Colonic mucosa (tissue), 4 donors: ENCODE data around the gene SP9. TPM values are rescaled to one million over a fixed set of nuclear protein-coding genes. Genes with fewer than 3 reads are reported as not detected.

ENCODE experiments used
- DNase-seq: peaks from one replicate; pipeline ENCODE4 v3.0.0-alpha.2; 2020
- H3K27ac ChIP-seq: fragments of 200-600 bp; one replicate; pipeline ENCODE4 v1.8.0; 2021
- H3K27me3 ChIP-seq: fragments of 200-600 bp; one replicate; pipeline ENCODE4 v1.8.0; 2021
- H3K36me3 ChIP-seq: fragments of 200-600 bp; one replicate; pipeline ENCODE4 v1.8.0; 2021
- H3K4me1 ChIP-seq: fragments of 200-600 bp; one replicate; pipeline ENCODE4 v1.8.0; 2021; ENCODE audit warnings: mild to moderate bottlenecking
- H3K4me3 ChIP-seq: fragments of 200-600 bp; one replicate; pipeline ENCODE4 v1.8.0; 2021
- H3K9ac ChIP-seq, 2 donors: one replicate each; pipeline ENCODE4 v1.7.0; 2013; ENCODE audit warnings: control low read depth in 2 of 2, low read depth in 2 of 2, low read length in 2 of 2
- H3K9me3 ChIP-seq: fragments of 200-600 bp; one replicate; pipeline ENCODE4 v1.8.0; 2021
- intact Hi-C: fragments of 100-400 bp; cut with DNase I; formaldehyde crosslinking; loops from one replicate; pipeline ENCODE4 v1.14.1; 2022
- total RNA-seq, 2 donors: library from RNA; stranded (reverse); fragmentation: NEBNext Ultra II Directional in 1 of 2; extraction: Animal tissue kit (Norgen Biotek cat#: 25700) in 1 of 2; gene quantifications; one replicate each; pipeline ENCODE4 v1.2.1, GENCODE V29; 2021
- TF ChIP-seq, protein P1 (sequence below): fragments of 200-600 bp; IDR thresholded peaks from one replicate; pipeline ENCODE4 v1.8.0; 2022; ENCODE audit warnings: antibody characterized with exemption, mild to moderate bottlenecking
- donor health status: healthy.
- donor health status: DM: no; HTN: no; CAD: no.
- donor health status: DM: no; HTN: no; CAD: no.

SP9 gene
- total RNA-seq, 2 donors from 2014 or later, result not detected

DNA sequence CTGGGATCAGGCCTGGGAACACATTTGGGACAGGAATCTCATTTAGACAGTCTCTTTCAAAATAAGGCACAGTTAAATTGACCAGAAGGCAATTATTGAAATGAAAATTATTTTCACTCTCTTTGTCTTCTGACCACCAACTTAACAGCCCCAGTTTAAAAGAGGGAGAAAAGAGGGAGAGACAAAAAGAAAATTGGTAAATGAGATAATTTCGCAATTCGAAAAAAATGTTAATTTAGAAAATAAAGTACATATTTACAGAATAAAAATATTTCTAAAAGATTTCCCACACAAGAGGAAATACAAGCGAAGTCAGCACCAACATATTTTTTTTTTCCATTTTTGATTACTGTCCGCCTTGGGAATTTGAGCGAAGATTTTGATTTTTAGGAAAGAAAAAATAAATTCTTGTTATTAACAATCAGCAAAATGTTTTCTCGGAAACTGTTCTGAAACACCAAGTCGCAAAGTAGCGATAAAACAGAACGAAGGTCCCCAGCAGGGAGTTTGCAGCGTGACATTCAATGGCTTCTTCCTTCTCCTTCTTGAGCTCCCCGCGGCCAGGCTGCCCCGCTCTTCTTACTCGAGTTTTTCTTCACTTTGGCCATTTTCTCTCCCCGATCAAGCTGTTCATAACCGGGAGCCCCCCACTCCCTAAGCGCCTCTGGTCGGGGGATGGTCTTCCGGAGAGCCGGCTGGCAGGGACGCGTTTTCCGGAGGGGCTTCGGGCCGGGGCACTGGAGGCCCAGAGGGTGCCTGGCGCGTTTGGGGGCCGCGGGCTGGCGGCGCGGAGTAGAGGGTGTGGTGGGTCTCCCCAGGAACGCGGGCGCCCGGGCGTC is 5.0 kb downstream of the SP9 start:
- DNase-seq, result no peak
- Histone ChIP-seq H3K36me3 (no peaks in the 10 kb centered on the region), H3K27me3 (peaks cover 93% of the 10 kb centered on the region), H3K27ac (no peak overlapping the region), H3K9me3 (no peaks in the 10 kb centered on the region), H3K4me3 (no peak overlapping the region), H3K4me1 (peaks cover 51% of the 10 kb centered on the region), H3K9ac (no peak overlapping the region)
- intact Hi-C loops, result loop anchor here (5.0 to 10.0 kb wide), 3 partner anchors 182 to 765 kb away; no protein-coding TSS in a partner anchor
- TF ChIP-seq, protein P1, sequence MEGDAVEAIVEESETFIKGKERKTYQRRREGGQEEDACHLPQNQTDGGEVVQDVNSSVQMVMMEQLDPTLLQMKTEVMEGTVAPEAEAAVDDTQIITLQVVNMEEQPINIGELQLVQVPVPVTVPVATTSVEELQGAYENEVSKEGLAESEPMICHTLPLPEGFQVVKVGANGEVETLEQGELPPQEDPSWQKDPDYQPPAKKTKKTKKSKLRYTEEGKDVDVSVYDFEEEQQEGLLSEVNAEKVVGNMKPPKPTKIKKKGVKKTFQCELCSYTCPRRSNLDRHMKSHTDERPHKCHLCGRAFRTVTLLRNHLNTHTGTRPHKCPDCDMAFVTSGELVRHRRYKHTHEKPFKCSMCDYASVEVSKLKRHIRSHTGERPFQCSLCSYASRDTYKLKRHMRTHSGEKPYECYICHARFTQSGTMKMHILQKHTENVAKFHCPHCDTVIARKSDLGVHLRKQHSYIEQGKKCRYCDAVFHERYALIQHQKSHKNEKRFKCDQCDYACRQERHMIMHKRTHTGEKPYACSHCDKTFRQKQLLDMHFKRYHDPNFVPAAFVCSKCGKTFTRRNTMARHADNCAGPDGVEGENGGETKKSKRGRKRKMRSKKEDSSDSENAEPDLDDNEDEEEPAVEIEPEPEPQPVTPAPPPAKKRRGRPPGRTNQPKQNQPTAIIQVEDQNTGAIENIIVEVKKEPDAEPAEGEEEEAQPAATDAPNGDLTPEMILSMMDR, result no peak

- H3K27ac ChIP-seq, result no peak overlapping the region
- DNase-seq, result no peak
- H3K27me3 ChIP-seq, result peaks cover 92% of the 10 kb centered on the region
- H3K9me3 ChIP-seq, result no peaks in the 10 kb centered on the region
- no peak overlapping the region for H3K9ac ChIP-seq
- no peaks in the 10 kb centered on the region for H3K36me3 ChIP-seq
- intact Hi-C loops, result loop anchor here (5.0 to 10.0 kb wide), 2 partner anchors 183 to 456 kb away; no protein-coding TSS in a partner anchor
- no peak overlapping the region for H3K4me3 ChIP-seq
- TF ChIP-seq, protein P1, result no peak
- H3K4me1 ChIP-seq, result peaks cover 42% of the 10 kb centered on the region
Observed at GRCh38 chr2:174340400-174341292, 5.9 kb downstream of the SP9 start.

DNA sequence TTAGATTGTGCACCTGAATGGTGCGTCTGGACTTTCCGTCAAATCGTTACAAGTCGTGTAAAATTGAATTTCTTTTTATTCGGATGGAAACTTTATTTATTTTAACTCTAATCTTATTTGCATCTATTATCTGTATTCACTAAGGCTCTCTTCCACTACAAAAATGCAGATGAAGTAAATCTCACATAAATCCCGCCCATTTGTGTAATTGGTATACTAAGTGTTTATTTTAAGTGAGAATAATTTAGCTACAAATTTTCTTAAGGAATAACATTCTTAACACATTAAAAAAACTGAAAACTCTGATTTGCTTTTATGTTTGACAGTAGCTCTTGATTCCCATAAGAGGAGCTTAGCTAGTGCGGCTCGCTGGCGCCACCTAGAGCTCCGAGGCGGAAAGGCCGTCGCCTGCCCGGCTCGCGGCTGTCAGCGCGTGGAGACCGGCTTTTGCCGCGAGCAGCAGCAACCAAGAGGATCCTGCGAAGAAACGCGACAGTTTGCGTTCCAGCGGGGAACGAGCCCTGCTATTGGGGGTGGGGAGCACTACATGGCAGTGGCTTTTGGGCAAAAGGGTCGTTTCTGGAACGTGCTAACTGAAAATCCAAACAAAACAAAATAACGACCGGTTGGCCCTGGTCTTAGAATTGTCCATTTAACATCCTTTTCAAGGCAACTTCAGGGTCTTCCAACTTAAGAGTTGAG is 6.7 kb downstream of the SP9 start:
- TF ChIP-seq, protein P1, result peak; percentile 98
- no peak overlapping the region for H3K4me3 ChIP-seq
- H3K4me1 ChIP-seq, result peaks cover 34% of the 10 kb centered on the region
- DNase-seq, result peak; percentile 89
- intact Hi-C loops, result loop anchor here (5.0 to 10.0 kb wide), 2 partner anchors 184 to 457 kb away; no protein-coding TSS in a partner anchor
- no peaks in the 10 kb centered on the region for H3K9me3 ChIP-seq
- H3K27ac ChIP-seq, result no peak overlapping the region
- peaks cover 84% of the 10 kb centered on the region for H3K27me3 ChIP-seq
- H3K9ac ChIP-seq, result no peak overlapping the region
- H3K36me3 ChIP-seq, result no peaks in the 10 kb centered on the region

- H3K4me1 ChIP-seq, result peaks cover 32% of the 10 kb centered on the region
- H3K27me3 ChIP-seq, result peaks cover 78% of the 10 kb centered on the region
- TF ChIP-seq, protein P1, result no peak
- H3K4me3 ChIP-seq, result no peak overlapping the region
- no peak overlapping the region for H3K27ac ChIP-seq
- no peak for DNase-seq
- no peak overlapping the region for H3K9ac ChIP-seq
- intact Hi-C loops, result loop anchor here (2.0 to 10.0 kb wide), 3 partner anchors 185 to 941 kb away; no protein-coding TSS in a partner anchor
- no peaks in the 10 kb centered on the region for H3K36me3 ChIP-seq
- H3K9me3 ChIP-seq, result no peaks in the 10 kb centered on the region
Observed at GRCh38 chr2:174341995-174342685, 7.4 kb downstream of the SP9 start.
